Psoas muscle (tissue), 8 donors: ENCODE results near the gene PPP2R2D. TPM values are rescaled to one million over a fixed set of nuclear protein-coding genes. Genes with fewer than 3 reads are reported as not detected.

Source experiments
- ATAC-seq, 4 donors: fragments of 200-7000 bp; cut with Tn5 transposase; one replicate each; pipeline ENCODE4 v1.9.1; 2020; ENCODE audit warnings: moderate library complexity in 3 of 4, mild to moderate bottlenecking in 2 of 4
- DNase-seq, 2 donors: peaks; one replicate each; pipeline ENCODE4 v3.0.0-alpha.2; 2020
- H3K27ac ChIP-seq: fragments of 200-600 bp; one replicate; pipeline ENCODE4 v1.8.0; 2022
- H3K27me3 ChIP-seq, 3 donors: fragments of 200-600 bp in 1 of 3; one replicate each; pipeline versions ENCODE4 v1.6.1 to v1.8.0; 2013 to 2022; ENCODE audit warnings: low read length in 2 of 3, mild to moderate bottlenecking in 2 of 3, moderate library complexity in 1 of 3; ENCODE audit not compliant: insufficient read depth in 3 of 3
- H3K36me3 ChIP-seq, 2 donors: fragments of 200-600 bp in 1 of 2; one replicate each; pipeline versions ENCODE4 v1.6.1 to v1.8.0; 2013 to 2022; ENCODE audit warnings: low read depth in 1 of 2, mild to moderate bottlenecking in 1 of 2, moderate library complexity in 1 of 2; ENCODE audit not compliant: insufficient read depth in 1 of 2
- H3K4me1 ChIP-seq: fragments of 200-600 bp; one replicate; pipeline ENCODE4 v1.8.0; 2022
- H3K4me3 ChIP-seq: fragments of 200-600 bp; one replicate; pipeline ENCODE4 v1.8.0; 2022; ENCODE audit warnings: mild to moderate bottlenecking
- H3K9me3 ChIP-seq: fragments of 200-600 bp; one replicate; pipeline ENCODE4 v1.8.0; 2022
- CTCF ChIP-seq: fragments of 200-600 bp; IDR thresholded peaks from one replicate; pipeline ENCODE4 v1.8.0; 2022; ENCODE audit warnings: antibody characterized with exemption
- WGBS, 3 donors: extraction: QIAGEN DNeasy Blood & Tissue Kit; methylation state at CpG; one replicate each; pipeline versions ENCODE4 v1.1.6 to v1.1.7; 2013; 5-methylcytosine and 5-hydroxymethylcytosine counted together
- intact Hi-C, 2 donors: fragments of 100-400 bp; cut with DNase I; formaldehyde crosslinking; loops; one replicate each; pipeline versions ENCODE4 v1.11.0 to v1.14.2; 2022
- polyA plus RNA-seq, 3 donors: library from polyadenylated mRNA; stranded (reverse); fragments of 200-250 nt; gene quantifications; one replicate each; pipeline ENCODE4 v1.2.3, GENCODE V29; 2013
- total RNA-seq, 4 donors: library from RNA; stranded (reverse); fragmentation: NEBNext Ultra II Directional in 2 of 4; extraction: Animal tissue kit (Norgen Biotek cat#: 25700) in 2 of 4; gene quantifications; one replicate each; pipeline versions ENCODE4 v1.2.1 to v1.2.4, GENCODE V29; 2021 to 2023
- donor health status: healthy with polysubstance abuse.
- donor health status: DM: no; HTN: no; CAD: no; lungs with moderate emphysema.
- donor health status: Bipolar disorder and iron deficiency.
- donor health status: healthy.
- donor health status: DM: yes; HTN: yes; CAD: no.
- donor health status: DM: no; HTN: no; CAD: no.
- donor health status: DM: no; HTN: no; CAD: no.
- donor health status: DM: yes; HTN: yes; CAD: no.

The PPP2R2D gene
- total and polyA plus RNA-seq, 7 donors: 19.2 to 47.4 (median 25.7) TPM

- Histone ChIP-seq H3K27ac (no peak overlapping the region), H3K4me1 (no peaks in the 10 kb centered on the region), H3K4me3 (no peak overlapping the region), H3K9me3 (no peaks in the 10 kb centered on the region), H3K36me3 (no peaks in the 10 kb centered on the region), H3K27me3 (peaks cover 0 to 32% (median 5%) of the 10 kb centered on the region in 3 donors)
- TF ChIP-seq CTCF: no peak
- ATAC-seq (no peak), DNase-seq (no peak)
- intact Hi-C loops: no loop called here
- WGBS, 3 donors: 85 to 89% (median 87%) methylated on average over 11 of the region's 11 CpGs
Observed at GRCh38 chr10:131890276-131891195, 10.3 kb upstream of the PPP2R2D start.

GRCh38 chr10:131891196-131891928, 9.4 kb upstream of the PPP2R2D start:
- Histone ChIP-seq H3K27ac (no peak overlapping the region), H3K4me3 (no peak overlapping the region), H3K36me3 (no peaks in the 10 kb centered on the region), H3K27me3 (peaks cover 0 to 32% (median 5%) of the 10 kb centered on the region in 3 donors), H3K9me3 (no peaks in the 10 kb centered on the region), H3K4me1 (no peaks in the 10 kb centered on the region)
- WGBS, 3 donors: 33 to 40% (median 39%) methylated on average over 24 of the region's 24 CpGs
- ATAC-seq: no peak
- intact Hi-C loops: no loop called here
- no peak for TF ChIP-seq CTCF
- DNase-seq: no peak

- Histone ChIP-seq H3K4me1 (no peaks in the 10 kb centered on the region), H3K27me3 (peaks cover 0 to 33% (median 5%) of the 10 kb centered on the region in 3 donors), H3K9me3 (no peaks in the 10 kb centered on the region), H3K36me3 (no peaks in the 10 kb centered on the region), H3K4me3 (no peak overlapping the region), H3K27ac (no peak overlapping the region)
- no peak for TF ChIP-seq CTCF
- DNase-seq (no peak), ATAC-seq (no peak)
- 67 to 71% (median 69%) methylated on average over 28 of the region's 28 CpGs for WGBS, 3 donors
- intact Hi-C loops: no loop called here
Observed at GRCh38 chr10:131891929-131892805, 8.6 kb upstream of the PPP2R2D start.

- Histone ChIP-seq H3K36me3 (no peaks in the 10 kb centered on the region), H3K27ac (no peak overlapping the region), H3K4me1 (no peaks in the 10 kb centered on the region), H3K4me3 (no peak overlapping the region), H3K27me3 (peaks cover 0 to 38% (median 5%) of the 10 kb centered on the region in 3 donors), H3K9me3 (no peaks in the 10 kb centered on the region)
- no peak for TF ChIP-seq CTCF
- ATAC-seq (no peak), DNase-seq (no peak)
- 72 to 76% (median 73%) methylated on average over 27 of the region's 27 CpGs for WGBS, 3 donors
- intact Hi-C loops: no loop called here
Observed at GRCh38 chr10:131892806-131893675, 7.8 kb upstream of the PPP2R2D start.
